ENCODE results near the gene TRAK2. TPM values are rescaled to one million over a fixed set of nuclear protein-coding genes. Genes with fewer than 3 reads are reported as not detected.

The TRAK2 gene
- total and polyA plus RNA-seq, 2 of the 13 experiments (the other 11 are each of a cell fraction or from before 2014, with no cell fraction given) = 7.7 to 21.0 TPM

- TF ChIP-seq ZBTB40 (IDR thresholded peaks at IDR 0.05) (no peak), ZBTB40 (CRISPR knock-in tag; IDR thresholded peaks at IDR 0.05) (no peak), ZNF3 (CRISPR knock-in tag; IDR thresholded peaks at IDR 0.05) (peak; percentile 71; the same call in 1 of the 2 replicates), NFATC3 (CRISPR knock-in tag; IDR thresholded peaks at IDR 0.05) (no peak), ARID3A (IDR thresholded peaks at IDR 0.05; ENCODE audit: low read depth, low read length) (peak; percentile 69; the same call in 1 of the 2 replicates), ATF7 (IDR thresholded peaks at IDR 0.05) (0 out of 2 replicates have a peak, but pooled peaks have one; percentile 14), ATF7 (CRISPR knock-in tag; IDR thresholded peaks at IDR 0.05) (no peak), ZBTB44 (CRISPR knock-in tag; IDR thresholded peaks at IDR 0.05) (no peak), REPIN1 (CRISPR knock-in tag; IDR thresholded peaks at IDR 0.05; ENCODE audit: borderline replicate concordance, low read depth) (no peak), SMARCE1 (IDR thresholded peaks at IDR 0.05; ENCODE audit: borderline replicate concordance) (no peak), ZNF224 (CRISPR knock-in tag; IDR thresholded peaks at IDR 0.05) (no peak)
- TF ChIP-seq, protein P1, sequence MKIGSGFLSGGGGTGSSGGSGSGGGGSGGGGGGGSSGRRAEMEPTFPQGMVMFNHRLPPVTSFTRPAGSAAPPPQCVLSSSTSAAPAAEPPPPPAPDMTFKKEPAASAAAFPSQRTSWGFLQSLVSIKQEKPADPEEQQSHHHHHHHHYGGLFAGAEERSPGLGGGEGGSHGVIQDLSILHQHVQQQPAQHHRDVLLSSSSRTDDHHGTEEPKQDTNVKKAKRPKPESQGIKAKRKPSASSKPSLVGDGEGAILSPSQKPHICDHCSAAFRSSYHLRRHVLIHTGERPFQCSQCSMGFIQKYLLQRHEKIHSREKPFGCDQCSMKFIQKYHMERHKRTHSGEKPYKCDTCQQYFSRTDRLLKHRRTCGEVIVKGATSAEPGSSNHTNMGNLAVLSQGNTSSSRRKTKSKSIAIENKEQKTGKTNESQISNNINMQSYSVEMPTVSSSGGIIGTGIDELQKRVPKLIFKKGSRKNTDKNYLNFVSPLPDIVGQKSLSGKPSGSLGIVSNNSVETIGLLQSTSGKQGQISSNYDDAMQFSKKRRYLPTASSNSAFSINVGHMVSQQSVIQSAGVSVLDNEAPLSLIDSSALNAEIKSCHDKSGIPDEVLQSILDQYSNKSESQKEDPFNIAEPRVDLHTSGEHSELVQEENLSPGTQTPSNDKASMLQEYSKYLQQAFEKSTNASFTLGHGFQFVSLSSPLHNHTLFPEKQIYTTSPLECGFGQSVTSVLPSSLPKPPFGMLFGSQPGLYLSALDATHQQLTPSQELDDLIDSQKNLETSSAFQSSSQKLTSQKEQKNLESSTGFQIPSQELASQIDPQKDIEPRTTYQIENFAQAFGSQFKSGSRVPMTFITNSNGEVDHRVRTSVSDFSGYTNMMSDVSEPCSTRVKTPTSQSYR (CRISPR knock-in tag; IDR thresholded peaks at IDR 0.05; ENCODE audit: borderline replicate concordance) = no peak
Observed at GRCh38 chr2:201406077-201406662, 45.1 kb downstream of the TRAK2 start (continued).

Measured in HepG2 (cell line).